ENCODE measurements around the gene SUN1. TPM values are rescaled to one million over a fixed set of nuclear protein-coding genes. Genes with fewer than 3 reads are reported as not detected.

SUN1 gene
- total RNA-seq, 1 experiment from 2014 or later, result 158 TPM

- H3K4me1 Mint-ChIP-seq, result 0 out of 2 replicates have a peak, but pooled peaks cover 2% of the 10 kb centered on the region
- no peaks in the 10 kb centered on the region for H3K9me3 Mint-ChIP-seq
- H3K4me3 Mint-ChIP-seq, result no peak overlapping the region
- TF ChIP-seq ZBTB21 (CRISPR knock-in tag; IDR thresholded peaks at IDR 0.05; ENCODE audit: borderline replicate concordance), result no peak
- TF ChIP-seq ATF1 (CRISPR knock-in tag; IDR thresholded peaks at IDR 0.05), result no peak
- TF ChIP-seq MAX (CRISPR knock-in tag; IDR thresholded peaks at IDR 0.05), result no peak
- no peak for DNase-seq (ENCODE audit: low spot score)
- CTCF ChIA-PET, result interaction anchor here (1.2 kb wide), 1 partner anchor 10 kb away, joined by 3 read pairs; no protein-coding TSS in a partner anchor
- no peak for ATAC-seq
- peaks cover 53% of the 10 kb centered on the region for H3K36me3 Mint-ChIP-seq
- H3K27me3 Mint-ChIP-seq (ENCODE audit: low read depth), result no peaks in the 10 kb centered on the region
- POLR2A ChIA-PET, result no interaction called here
- no peak overlapping the region for H3K27ac Mint-ChIP-seq
These were observed 61.4 kb downstream of the SUN1 start for GRCh38 chr7:893686-894085.

GRCh38 chr7:894164-894867 lies 62.0 kb downstream of the SUN1 start:
- no peak overlapping the region for H3K27ac Mint-ChIP-seq
- CTCF ChIA-PET, result interaction anchor here (1.2 kb wide), 1 partner anchor 9 kb away, joined by 3 read pairs; no protein-coding TSS in a partner anchor

GRCh38 chr7:894927-895450 lies 62.7 kb downstream of the SUN1 start:
- CTCF ChIA-PET, result no interaction called here
- H3K4me3 Mint-ChIP-seq, result no peak overlapping the region
- H3K36me3 Mint-ChIP-seq, result peaks cover 51% of the 10 kb centered on the region
- ATAC-seq (no peak), DNase-seq (ENCODE audit: low spot score) (no peak)
- H3K27ac Mint-ChIP-seq, result no peak overlapping the region
- H3K4me1 Mint-ChIP-seq, result no peaks in the 10 kb centered on the region
- no peaks in the 10 kb centered on the region for H3K9me3 Mint-ChIP-seq
- H3K27me3 Mint-ChIP-seq (ENCODE audit: low read depth), result no peaks in the 10 kb centered on the region
- POLR2A ChIA-PET, result no interaction called here
- TF ChIP-seq OVOL2 (CRISPR knock-in tag; IDR thresholded peaks at IDR 0.05; ENCODE audit: borderline replicate concordance) (no peak), IRF2 (CRISPR knock-in tag; IDR thresholded peaks at IDR 0.05; ENCODE audit: borderline replicate concordance, low read depth) (no peak), AR (CRISPR knock-in tag; IDR thresholded peaks at IDR 0.05) (no peak), IRF1 (CRISPR knock-in tag; IDR thresholded peaks at IDR 0.05) (no peak), NFE2L1 (CRISPR knock-in tag; IDR thresholded peaks at IDR 0.05) (no peak), CREM (CRISPR knock-in tag; IDR thresholded peaks at IDR 0.05) (no peak), ARID4B (CRISPR knock-in tag; IDR thresholded peaks at IDR 0.05; ENCODE audit: borderline replicate concordance) (no peak), SOX15 (CRISPR knock-in tag; IDR thresholded peaks at IDR 0.05) (no peak), FOXJ3 (CRISPR knock-in tag; IDR thresholded peaks at IDR 0.05; ENCODE audit: borderline replicate concordance) (no peak), CREB1 (CRISPR knock-in tag; IDR thresholded peaks at IDR 0.05) (no peak), TEAD4 (CRISPR knock-in tag; IDR thresholded peaks at IDR 0.05) (no peak)

More at GRCh38 chr7:894164-894867, 62.0 kb downstream of the SUN1 start:
- POLR2A ChIA-PET, result no interaction called here
- no peaks in the 10 kb centered on the region for H3K9me3 Mint-ChIP-seq
- DNase-seq (ENCODE audit: low spot score) (no peak), ATAC-seq (no peak)
- TF ChIP-seq FOXK1 (CRISPR knock-in tag; IDR thresholded peaks at IDR 0.05) (no peak; the same call in 1 of the 2 replicates), HMGA2 (CRISPR knock-in tag; IDR thresholded peaks at IDR 0.05) (no peak), FOXP1 (CRISPR knock-in tag; IDR thresholded peaks at IDR 0.05; ENCODE audit: borderline replicate concordance) (no peak), NR3C1 (CRISPR knock-in tag; conservative IDR thresholded peaks at IDR 0.05; ENCODE audit: low read depth) (no peak), MLX (CRISPR knock-in tag; IDR thresholded peaks at IDR 0.05) (no peak), GABPB1 (CRISPR knock-in tag; IDR thresholded peaks at IDR 0.05) (no peak), TCF7 (CRISPR knock-in tag; IDR thresholded peaks at IDR 0.05; ENCODE audit: low read depth) (no peak), SMAD4 (CRISPR knock-in tag; IDR thresholded peaks at IDR 0.05) (no peak), ZNF671 (CRISPR knock-in tag; IDR thresholded peaks at IDR 0.05) (no peak), ZNF263 (CRISPR knock-in tag; IDR thresholded peaks at IDR 0.05; ENCODE audit: low read depth) (no peak), PRRX2 (CRISPR knock-in tag; IDR thresholded peaks at IDR 0.05) (no peak), E2F1 (CRISPR knock-in tag; IDR thresholded peaks at IDR 0.05) (no peak), TEAD4 (CRISPR knock-in tag; IDR thresholded peaks at IDR 0.05) (no peak)
- peaks cover 51% of the 10 kb centered on the region for H3K36me3 Mint-ChIP-seq
- no peak overlapping the region for H3K4me3 Mint-ChIP-seq
- H3K4me1 Mint-ChIP-seq, result no peaks in the 10 kb centered on the region
- no peaks in the 10 kb centered on the region for H3K27me3 Mint-ChIP-seq (ENCODE audit: low read depth)
